Measurements from ENCODE around the gene PIGN.
A peak's percentile ranks its signal among the peaks of the same experiment; 100 is the strongest.

PIGN gene

GRCh38 chr18:62109676-62110075 lies 77.2 kb downstream of the PIGN start:
- no peak for DNase-seq (ENCODE audit: low spot score)

- no peak for DNase-seq (ENCODE audit: low spot score)
Observed at GRCh38 chr18:62107881-62108280, 79.0 kb downstream of the PIGN start.

- DNase-seq (ENCODE audit: low spot score) = no peak
Observed at GRCh38 chr18:62106271-62106670, 80.6 kb downstream of the PIGN start.

- no peak for DNase-seq (ENCODE audit: low spot score)
Observed at GRCh38 chr18:62105376-62105775, 81.5 kb downstream of the PIGN start.

- no peak for DNase-seq (ENCODE audit: low spot score)
Observed at GRCh38 chr18:62102221-62102620, 84.6 kb downstream of the PIGN start.

- DNase-seq (ENCODE audit: low spot score) = no peak
Observed at GRCh38 chr18:62101321-62101721, 85.5 kb downstream of the PIGN start.

GRCh38 chr18:62098960-62099359 lies 87.9 kb downstream of the PIGN start:
- DNase-seq (ENCODE audit: low spot score) = no peak

- no peak for DNase-seq (ENCODE audit: low spot score)
Observed at GRCh38 chr18:62097698-62098097, 89.2 kb downstream of the PIGN start.

- no peak for DNase-seq (ENCODE audit: low spot score)
Observed at GRCh38 chr18:62091487-62092120, 95.3 kb downstream of the PIGN start.

GRCh38 chr18:62089174-62089573 lies 97.7 kb downstream of the PIGN start:
- no peak for DNase-seq (ENCODE audit: low spot score)

GRCh38 chr18:62088156-62088555 lies 98.7 kb downstream of the PIGN start:
- DNase-seq (ENCODE audit: low spot score) = no peak

GRCh38 chr18:62085756-62086155 lies 101.1 kb downstream of the PIGN start:
- DNase-seq (ENCODE audit: low spot score) = no peak

GRCh38 chr18:62081761-62082294 lies 105.0 kb downstream of the PIGN start:
- no peak for DNase-seq (ENCODE audit: low spot score)

GRCh38 chr18:62081248-62081647 lies 105.6 kb downstream of the PIGN start:
- DNase-seq (ENCODE audit: low spot score) = peak; percentile 37

- no peak for DNase-seq (ENCODE audit: low spot score)
Observed at GRCh38 chr18:62080172-62080900, 106.5 kb downstream of the PIGN start.

- DNase-seq (ENCODE audit: low spot score) = no peak
Observed at GRCh38 chr18:62073461-62074281, 113.2 kb downstream of the PIGN start.

- no peak for DNase-seq (ENCODE audit: low spot score)
Observed at GRCh38 chr18:62072370-62072769, 114.5 kb downstream of the PIGN start.

GRCh38 chr18:62071071-62071470 lies 115.8 kb downstream of the PIGN start:
- no peak for DNase-seq (ENCODE audit: low spot score)

- no peak for DNase-seq (ENCODE audit: low spot score)
Observed at GRCh38 chr18:62070302-62070701, 116.6 kb downstream of the PIGN start.

GRCh38 chr18:62069556-62069955 lies 117.3 kb downstream of the PIGN start:
- DNase-seq (ENCODE audit: low spot score) = no peak

- DNase-seq (ENCODE audit: low spot score) = no peak
Observed at GRCh38 chr18:62066102-62066818, 120.6 kb downstream of the PIGN start.

GRCh38 chr18:62064361-62064760 lies 122.5 kb downstream of the PIGN start:
- no peak for DNase-seq (ENCODE audit: low spot score)

All from LoVo (cell line).